ENCODE results near the gene ODAD2.
"Not testable (repeated sequence)": the region's sequence is repeated elsewhere in the genome, so short reads cannot be mapped to it uniquely, and the experiment has no call there.

Gene ODAD2

DNA sequence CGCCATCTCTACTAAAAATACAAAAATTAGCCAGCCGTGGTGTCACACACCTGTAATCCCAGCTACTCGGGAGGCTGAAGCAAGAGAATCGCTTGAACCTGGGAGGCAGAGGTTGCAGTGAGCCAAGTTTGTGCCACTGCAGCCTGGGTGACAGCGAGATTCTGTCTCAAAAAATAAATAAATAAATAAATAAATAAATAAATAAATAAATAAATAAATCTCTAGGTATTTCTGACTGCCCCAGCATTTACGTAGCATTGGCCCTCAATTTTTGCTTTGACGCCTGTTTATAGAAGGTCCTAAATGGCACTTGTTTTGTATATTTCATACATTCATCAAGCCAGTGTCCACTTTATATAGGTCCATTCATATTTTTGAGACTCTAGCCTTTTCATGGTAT lies 28.9 kb downstream of the ODAD2 start:
- not testable (repeated sequence) for DNase-seq (ENCODE audit: low read depth)

DNA sequence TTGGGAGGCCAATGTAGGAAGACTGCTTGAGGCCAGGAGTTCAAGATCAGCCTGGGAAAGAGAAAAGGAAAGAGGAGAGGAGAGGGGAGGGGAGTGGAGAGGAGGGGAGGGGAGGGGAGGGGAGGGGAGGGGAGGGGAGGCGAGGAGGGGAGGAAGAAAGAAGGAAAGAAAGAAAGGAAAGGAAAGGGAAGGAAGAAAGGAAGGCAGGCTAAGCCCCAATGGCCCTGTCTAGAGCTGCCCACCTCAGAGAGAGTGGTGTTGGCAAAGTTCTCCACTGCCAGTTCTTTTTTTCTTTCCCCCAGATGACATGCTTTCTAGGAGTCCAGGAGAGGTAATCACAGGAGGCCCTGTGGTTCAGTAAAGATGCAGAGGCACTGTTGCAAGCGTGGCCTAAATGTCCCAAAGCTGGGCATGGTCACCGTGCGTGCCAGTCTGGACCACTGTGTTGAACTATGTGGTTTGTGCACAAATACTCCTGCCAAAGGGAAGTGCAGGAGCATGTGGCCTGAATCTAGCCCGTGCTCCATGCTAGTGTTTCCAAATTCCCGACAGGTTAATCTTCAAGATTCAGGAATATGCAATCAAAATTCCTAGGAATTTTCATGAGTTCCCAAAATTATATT lies 39.7 kb downstream of the ODAD2 start:
- no peak for DNase-seq (ENCODE audit: low read depth)

DNA sequence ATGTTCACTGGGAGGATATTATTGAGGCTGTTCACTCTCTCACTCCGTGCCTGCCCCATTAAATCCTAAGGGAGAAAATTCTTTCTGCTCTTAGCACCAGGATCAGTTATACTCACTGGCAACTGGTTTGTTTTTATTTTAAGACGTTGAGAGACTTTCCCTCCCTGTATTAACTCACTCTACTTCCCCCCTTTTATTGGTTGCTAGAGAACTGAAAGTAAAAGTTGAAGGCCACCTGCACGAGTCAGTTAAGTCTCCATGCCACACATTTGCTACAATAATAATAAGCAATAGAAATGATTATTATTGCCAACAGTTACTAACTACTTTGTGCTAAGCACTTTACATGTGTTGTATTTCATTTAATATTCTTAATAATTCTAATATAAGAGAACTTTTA lies 40.5 kb downstream of the ODAD2 start:
- DNase-seq (ENCODE audit: low read depth): not testable (repeated sequence)

DNA sequence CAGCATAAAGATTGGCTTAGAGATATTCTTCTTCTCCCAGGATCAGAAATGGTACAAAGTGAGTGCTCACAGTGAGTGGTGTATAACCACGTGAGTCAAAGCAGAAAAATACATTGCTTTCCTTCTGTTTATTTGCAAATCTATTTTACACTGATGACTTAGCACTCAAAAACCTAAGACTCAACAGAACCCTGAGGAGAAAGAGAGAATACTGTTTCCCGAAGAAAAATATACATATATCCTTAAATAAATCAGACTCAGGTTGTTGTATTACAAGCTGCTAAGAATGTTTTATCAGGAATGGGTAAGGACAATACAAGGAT lies 48.7 kb downstream of the ODAD2 start:
- DNase-seq (ENCODE audit: low read depth): no peak

DNA sequence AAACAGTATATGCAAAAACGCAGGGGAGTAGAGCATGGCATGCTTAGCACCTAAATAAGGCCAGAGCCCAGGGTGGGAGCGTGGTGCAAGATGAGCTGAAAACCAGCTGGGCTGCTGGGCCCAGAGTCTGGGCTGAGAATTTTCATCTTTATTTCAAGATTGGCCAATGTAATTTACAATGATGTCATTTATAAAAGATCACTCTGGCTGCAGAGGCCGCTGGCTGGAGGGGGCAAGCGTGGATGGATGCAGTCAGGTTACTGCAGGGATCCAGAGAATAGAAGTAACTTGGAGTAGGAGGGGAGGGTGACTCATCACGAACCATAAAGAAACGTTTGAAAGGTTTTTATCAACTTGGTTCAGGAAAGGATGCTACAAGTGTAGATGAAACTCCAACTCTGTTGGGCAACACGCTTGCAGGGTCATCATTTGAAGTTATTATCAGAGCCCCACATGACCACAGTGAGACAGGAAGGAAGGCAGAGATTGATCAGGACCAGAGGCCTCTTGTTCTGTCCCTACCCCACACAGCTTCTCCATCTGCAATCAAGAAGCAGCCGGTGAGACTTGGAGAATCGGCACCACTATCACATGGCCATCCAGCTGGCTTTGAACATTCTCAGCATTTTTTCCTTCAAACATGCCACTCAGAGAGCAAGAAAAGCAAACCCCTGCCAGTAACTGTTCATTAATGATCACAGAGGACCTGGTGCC lies 49.2 kb downstream of the ODAD2 start:
- no peak for DNase-seq (ENCODE audit: low read depth)

DNA sequence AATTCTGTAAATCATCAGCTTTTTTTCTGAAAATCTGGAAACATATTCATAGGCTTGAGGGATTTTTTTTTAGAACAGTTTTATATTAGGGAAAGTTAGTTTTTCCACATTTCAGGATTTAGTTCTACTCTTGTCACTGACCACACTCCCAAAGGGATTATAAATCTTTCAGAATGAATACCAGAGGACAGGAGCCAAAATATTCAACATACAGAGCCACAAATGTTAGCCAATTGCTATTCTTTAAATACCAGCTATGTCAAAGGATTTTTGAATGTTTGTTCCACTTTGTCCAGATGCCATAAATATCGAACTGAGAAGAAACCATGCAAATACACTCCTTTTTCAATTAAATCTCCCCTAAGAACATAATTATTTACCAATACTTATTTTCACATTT lies 50.7 kb downstream of the ODAD2 start:
- DNase-seq (ENCODE audit: low read depth): no peak

DNA sequence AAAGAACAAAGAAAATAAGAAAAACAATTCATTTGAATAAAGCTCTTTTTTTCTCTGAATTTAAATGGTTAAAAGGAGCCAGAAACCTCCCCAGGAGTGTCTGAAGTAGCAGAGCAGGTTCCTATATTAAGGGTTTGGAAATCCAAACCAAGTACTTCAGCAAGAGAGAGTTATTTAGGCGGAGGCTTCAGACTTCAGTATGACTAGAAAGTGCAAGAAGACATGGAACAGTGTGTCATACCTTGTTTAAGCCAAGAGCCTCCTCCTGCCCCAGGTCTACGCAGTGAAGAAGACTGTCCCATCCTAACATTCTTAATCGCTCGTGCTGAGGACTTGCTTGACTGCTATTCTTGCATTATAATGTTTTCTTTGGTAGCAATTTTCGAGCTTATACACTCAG lies 51.3 kb downstream of the ODAD2 start:
- DNase-seq (ENCODE audit: low read depth): no peak

DNA sequence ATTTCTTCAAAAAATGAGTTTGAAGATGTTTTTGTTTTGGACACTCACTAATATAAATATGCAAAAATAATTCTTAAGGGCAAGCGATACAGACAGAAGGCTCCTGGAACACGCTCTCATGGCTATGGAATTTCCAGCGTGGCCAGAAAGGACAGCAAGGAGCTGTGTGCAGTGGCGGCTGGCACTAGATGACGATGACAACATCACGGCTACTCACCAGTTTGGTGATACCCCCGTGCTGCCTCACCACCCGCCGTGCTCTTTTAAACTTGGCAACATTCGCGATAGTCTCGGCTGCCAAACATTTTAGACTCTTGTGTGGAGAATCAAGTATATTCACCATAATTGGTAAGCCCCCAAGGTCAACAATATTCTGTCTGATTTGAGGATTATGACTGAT lies 54.9 kb downstream of the ODAD2 start:
- DNase-seq (ENCODE audit: low read depth): no peak

DNA sequence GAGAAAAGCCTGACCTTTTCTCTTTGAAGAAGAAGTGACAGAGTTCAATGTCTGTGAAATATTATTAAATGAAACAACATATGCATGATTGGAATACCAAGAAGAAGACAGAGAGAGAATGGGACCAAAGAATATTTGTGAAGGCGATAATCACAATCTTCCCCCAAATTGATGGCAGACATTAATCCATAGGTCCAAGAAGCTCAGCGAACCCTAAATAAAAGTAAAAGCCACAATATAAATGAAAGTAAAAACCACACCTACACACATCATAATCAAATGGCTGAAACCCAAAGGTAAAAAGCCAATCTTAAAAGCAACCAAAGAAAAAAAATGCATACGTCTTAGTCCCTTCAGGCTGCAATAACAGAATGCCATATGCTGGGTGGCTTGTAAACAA lies 84.0 kb downstream of the ODAD2 start:
- no peak for DNase-seq (ENCODE audit: low read depth)

DNA sequence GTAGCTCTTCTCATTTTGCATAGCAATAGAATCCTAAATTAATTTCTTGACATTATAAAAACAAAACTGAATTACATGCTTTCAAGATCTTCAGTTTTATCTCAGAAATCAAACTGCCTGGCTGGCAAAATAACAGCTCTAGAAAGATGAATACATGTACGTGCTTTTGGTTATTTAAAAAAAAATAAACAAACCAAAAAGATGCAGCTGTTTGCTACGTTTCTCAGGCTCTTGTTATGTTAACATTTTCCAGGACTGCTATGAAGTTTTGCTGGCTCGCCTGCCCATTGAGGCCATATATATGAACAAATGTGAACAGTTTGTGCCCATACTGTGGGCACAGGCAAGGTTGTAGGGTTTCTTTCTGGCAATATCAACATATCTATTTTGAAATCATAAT lies 86.6 kb downstream of the ODAD2 start:
- no peak for DNase-seq (ENCODE audit: low read depth)

DNA sequence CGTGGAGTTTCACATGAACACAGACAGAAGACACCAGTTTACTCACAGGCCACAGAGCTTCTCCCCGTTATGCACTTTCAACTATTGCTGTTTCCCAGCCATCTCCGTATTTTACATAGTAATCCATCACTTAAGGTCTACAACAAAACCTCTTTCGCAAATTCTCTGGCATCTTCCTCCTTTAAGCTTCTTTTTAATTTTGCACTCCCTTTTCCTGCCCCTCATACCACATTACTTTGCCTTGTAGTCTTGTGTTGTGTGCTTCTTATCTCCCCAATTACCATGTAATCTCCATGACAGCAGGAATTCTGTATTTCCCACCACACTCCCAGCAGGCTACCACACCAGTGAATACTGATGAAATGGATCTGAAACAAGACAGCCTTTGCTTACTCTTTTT lies 87.3 kb downstream of the ODAD2 start:
- DNase-seq (ENCODE audit: low read depth): no peak

DNA sequence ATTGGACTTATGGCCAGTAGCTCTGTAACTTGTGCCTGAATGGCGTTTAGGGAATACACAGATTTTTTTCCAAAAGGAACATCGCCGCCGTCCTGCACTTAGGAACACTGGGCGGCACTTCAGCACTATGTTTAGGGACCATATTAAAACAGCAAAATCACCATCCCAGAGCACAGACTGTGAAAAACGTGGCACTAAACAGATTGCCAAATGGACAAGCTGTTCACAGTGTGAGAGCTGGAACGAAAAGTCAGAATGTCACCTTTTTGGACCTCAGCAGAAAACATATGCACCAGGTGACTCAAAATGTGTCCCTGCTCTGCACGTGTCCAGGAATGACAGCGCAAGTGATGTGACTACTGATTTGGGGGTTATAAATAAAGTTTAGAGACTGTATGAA lies 87.9 kb downstream of the ODAD2 start:
- DNase-seq (ENCODE audit: low read depth): no peak

DNA sequence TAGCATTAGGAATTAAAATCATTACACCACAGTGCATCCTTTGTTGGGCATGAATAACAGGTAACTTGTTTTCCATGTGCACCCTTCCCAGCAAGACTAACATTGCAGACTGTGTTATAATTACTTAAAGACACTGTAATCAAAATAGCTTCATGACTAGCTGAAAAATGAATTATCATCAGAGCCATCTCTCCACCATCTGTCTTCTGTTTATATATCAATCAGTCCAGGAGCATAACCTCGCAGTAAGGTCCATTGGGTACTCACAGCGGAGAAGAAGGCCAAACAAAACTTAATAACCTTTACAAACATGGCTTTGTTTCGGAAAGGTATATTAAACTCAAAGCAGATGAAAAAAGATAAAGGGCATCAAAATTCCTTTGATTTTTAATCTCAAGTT lies 90.6 kb downstream of the ODAD2 start:
- no peak for DNase-seq (ENCODE audit: low read depth)

DNA sequence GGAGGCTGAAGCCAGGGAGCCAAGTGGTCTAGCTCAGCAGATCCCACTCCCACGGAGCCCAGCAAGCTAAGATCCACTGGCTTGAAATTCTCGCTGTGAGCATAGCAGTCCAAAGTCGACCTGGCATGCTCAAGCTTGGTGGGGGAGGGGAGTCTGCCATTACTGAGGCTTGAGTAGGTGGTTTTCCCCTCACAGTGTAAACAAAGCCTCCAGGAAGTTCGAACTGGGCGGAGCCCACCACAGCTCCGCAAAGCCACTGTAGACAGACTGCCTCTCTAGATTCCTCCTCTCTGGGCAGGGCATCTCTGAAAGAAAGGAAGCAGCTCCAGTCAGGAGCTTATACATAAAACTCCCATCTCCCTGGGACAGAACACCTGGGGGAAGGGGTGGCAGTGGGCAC lies 99.4 kb downstream of the ODAD2 start:
- not testable (repeated sequence) for DNase-seq (ENCODE audit: low read depth)

DNA sequence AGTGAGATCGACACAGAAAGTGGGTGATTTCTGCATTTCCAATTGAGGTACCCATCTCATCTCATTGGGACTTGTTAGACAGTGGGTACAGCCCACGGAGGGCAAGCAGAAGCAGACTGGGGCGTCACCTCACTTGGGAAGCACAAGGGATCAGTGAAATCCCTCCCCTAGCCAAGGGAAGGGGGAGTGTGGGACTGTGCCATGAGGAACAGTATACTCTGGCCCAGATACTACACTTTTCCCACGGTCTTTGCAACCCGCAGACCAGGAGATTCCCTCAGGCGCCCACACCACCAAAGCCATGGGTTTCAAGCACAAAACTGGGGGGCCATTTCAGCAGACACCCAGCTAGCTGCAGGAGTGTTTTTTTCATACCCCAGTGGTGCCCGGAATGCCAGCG lies 99.8 kb downstream of the ODAD2 start:
- no peak for DNase-seq (ENCODE audit: low read depth)

DNA sequence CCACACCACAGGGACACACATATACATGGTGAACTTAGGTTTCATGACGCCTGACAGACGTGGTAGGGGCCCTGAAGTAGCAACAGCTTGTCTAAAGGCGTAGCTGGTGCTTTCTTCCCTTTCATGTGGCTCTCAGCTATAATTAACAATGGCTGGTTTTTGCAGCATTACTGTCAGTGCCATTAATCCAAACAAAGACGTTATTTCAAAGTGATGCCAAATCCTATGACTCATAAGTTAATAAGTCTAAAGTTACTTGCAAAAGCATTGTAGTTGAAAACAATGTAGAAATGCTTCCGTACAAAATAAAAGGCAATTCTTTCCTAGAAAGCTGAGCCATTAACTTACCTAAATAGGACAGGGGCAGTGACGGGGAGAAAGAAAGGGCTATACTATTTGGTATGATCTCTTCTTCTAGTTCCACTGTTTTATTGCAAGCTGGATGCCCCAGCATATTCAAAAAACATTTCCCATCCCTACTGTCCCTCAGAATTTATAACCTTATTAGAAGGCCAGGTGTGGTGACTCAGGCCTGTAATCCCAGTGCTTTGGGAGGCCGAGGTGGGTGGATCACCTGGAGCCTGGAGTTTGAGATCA lies 105.4 kb downstream of the ODAD2 start:
- no peak for DNase-seq (ENCODE audit: low read depth)

DNA sequence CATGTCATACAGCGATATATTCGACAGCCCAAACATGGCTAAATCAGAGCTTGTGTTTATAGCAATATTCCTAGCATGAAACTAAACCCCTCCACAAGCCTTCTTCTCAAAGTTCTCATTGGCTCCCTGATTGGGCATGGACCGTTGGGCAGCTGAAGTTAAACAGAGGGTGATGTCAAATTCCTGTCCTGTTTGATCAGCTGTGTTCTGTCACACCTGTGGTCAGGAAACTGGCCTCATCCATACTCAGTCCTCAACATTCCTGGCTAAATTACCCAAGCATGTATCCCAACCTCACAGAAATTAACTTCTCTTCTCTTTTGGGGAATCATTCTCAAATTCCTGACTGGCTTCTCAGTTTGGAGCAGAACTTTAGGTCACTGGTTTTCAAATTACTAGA lies 107.9 kb downstream of the ODAD2 start:
- no peak for DNase-seq (ENCODE audit: low read depth)

DNA sequence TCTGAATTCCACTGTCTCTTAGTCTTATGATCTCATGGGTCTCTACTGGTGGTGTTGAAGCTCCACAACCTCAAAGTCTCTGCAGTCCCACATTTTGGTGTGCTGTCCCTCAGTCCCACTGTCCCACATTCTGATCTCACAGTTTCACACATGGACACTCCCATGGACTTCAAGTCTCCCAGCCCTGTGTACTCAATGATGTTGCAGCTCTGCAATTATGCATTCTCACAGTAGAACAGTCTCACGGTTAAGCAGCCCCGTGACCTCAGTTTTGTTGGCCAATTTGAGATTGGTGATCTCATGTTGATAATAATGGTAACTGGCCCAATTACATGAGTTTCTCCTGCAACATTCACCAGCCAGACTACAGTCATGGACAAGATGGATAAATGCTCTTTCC lies 109.4 kb downstream of the ODAD2 start:
- DNase-seq (ENCODE audit: low read depth): no peak

DNA sequence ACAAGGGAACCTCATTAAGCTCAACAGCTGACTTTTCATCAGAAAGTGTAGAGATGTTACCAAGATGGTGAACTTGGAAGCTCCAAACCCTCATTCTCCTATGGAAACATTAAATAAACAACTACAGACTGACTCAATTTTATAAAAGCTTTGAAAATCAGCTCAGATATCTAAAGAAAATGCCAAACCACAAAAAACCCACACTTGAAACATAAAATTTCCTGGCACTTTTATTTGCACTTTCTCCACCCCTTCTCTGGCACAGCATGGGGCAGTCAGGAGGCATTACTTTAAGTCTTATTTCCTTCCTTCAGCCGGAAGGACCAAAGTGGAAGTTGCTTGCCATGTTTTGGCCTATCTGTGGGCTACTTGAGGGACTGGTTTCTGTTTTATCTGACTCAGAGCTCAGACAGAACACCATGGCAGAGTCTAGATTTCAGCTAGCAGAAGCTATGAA lies 114.7 kb downstream of the ODAD2 start:
- no peak for DNase-seq (ENCODE audit: low read depth)

DNA sequence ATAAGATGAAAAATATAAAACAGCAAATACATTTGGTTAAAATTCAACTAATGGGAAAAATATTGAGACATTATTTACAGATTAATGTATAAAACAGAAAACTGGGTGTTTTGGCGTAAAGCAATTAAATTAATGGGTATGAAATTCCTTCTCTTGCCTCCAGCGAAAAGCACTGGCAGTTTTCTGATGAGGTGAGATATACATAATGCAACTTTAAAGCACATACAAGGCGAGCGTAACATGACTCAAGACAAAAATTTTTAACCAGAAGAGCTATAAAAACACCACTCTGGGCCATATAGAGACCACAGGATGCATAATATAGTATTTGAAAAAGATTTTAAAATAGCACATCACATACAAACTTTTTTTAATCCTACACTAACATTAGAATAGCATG lies 120.6 kb downstream of the ODAD2 start:
- DNase-seq (ENCODE audit: low read depth): no peak

DNA sequence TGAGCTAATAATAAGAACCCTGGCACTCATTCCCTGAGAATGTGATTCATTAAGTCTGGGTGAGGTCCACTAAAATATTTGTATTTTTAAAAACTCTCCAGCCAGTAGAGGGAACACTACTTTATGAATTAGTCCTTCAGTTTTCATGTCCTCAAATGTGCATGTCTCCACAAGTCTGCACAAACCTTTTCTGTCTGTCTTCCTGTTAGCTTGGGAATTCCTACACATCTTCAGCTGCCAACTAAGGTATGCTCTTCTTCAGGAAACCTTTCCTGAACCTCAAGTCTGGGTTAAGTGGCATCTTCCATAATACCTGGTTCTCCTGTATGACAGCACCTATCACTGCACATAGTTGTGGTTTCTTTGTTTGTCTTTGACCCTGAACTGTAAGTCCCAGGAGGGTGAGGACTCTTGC lies 133.7 kb downstream of the ODAD2 start:
- no peak for DNase-seq (ENCODE audit: low read depth)

DNA sequence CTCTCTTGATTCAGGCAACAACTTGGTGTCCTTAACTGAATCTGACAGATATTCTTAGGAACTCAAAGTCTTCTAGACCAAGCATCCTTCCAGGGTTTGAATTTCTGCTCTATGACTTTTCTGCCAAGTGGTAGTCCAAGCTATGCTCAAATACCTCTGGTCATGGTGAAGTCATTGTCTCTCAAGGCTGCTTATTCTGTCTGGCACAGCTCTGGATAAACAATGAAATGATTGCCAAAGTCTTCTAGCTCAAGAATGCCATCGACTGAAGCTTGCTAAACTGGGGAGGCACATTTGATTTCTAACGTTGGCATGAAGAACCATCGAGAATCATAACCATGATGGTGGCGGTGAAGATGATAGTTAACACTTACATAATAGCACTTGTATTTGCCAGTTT lies 137.1 kb downstream of the ODAD2 start:
- DNase-seq (ENCODE audit: low read depth): no peak

DNA sequence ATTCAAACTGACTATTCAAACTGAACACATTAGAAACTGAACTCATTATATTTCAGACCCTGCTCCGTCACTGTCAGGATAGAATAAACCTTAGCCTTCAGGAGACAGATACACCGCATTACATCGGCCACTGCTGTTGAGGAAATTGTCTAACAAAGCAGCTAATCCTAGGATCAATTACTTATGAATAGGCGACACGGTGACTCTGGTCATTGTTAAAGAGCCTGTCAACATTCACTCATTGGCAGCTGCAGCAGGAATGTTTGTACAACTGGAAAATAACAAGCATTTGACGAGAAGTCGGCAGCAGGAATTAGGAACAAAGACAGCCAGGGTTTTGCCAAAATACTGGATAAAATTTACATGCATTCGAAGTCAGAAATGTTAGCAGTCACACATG lies 141.3 kb downstream of the ODAD2 start:
- no peak for DNase-seq (ENCODE audit: low read depth)

DNA sequence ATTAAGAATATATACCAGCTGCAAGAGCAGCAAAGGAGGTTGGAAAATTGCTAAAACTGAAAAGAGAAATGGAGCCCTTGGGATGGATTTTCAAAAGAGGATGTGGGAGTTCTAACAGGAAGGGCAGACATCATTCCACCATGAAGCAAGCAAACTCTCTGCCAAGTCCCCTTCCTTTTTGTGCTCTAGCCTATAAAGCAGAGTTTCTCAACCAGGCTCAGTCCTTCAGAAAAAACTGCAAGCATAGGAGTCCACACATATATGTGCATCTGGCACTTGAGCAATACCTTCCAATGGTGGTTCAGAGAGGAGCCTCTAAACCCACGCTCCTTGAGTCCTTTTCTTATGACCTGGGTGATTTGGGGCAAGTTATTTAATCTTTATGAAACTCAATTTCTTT lies 154.7 kb downstream of the ODAD2 start:
- no peak for DNase-seq (ENCODE audit: low read depth)
